Ishikawa (cell line): ENCODE data around the gene THYN1.

Experiments used
- CREB1 ChIP-seq: IDR thresholded peaks from 2 replicates; pipeline ENCODE4 v1.6.1; 2012; ENCODE audit warnings: low read depth
- EGR1 ChIP-seq: IDR thresholded peaks from 2 replicates; pipeline ENCODE4 v1.6.1; 2012
- EP300 ChIP-seq: IDR thresholded peaks from 2 replicates; pipeline ENCODE4 v1.6.1; 2012; ENCODE audit warnings: borderline replicate concordance
- FOXM1 ChIP-seq: IDR thresholded peaks from 2 replicates; pipeline ENCODE4 v1.6.1; 2012; ENCODE audit warnings: low read depth, borderline replicate concordance
- NFIC ChIP-seq: IDR thresholded peaks from 2 replicates; pipeline ENCODE4 v1.6.1; 2012
- TCF12 ChIP-seq: IDR thresholded peaks from 2 replicates; pipeline ENCODE4 v1.6.1; 2012; ENCODE audit warnings: low read depth
- TEAD4 ChIP-seq: IDR thresholded peaks from 2 replicates; pipeline ENCODE4 v1.6.1; 2012
- YY1 ChIP-seq: IDR thresholded peaks from 2 replicates; pipeline ENCODE4 v1.6.1; 2012; ENCODE audit warnings: low read depth
- ZBTB7A ChIP-seq: IDR thresholded peaks from 2 replicates; pipeline ENCODE4 v1.6.1; 2012; ENCODE audit warnings: low read depth
- TF ChIP-seq, protein P1 (sequence below): IDR thresholded peaks from 2 replicates; pipeline ENCODE4 v1.6.1; 2012; ENCODE audit warnings: low read depth, mild to moderate bottlenecking
- TF ChIP-seq, protein P2 (sequence below): IDR thresholded peaks from 2 replicates; pipeline ENCODE4 v1.6.1; 2012

DNA sequence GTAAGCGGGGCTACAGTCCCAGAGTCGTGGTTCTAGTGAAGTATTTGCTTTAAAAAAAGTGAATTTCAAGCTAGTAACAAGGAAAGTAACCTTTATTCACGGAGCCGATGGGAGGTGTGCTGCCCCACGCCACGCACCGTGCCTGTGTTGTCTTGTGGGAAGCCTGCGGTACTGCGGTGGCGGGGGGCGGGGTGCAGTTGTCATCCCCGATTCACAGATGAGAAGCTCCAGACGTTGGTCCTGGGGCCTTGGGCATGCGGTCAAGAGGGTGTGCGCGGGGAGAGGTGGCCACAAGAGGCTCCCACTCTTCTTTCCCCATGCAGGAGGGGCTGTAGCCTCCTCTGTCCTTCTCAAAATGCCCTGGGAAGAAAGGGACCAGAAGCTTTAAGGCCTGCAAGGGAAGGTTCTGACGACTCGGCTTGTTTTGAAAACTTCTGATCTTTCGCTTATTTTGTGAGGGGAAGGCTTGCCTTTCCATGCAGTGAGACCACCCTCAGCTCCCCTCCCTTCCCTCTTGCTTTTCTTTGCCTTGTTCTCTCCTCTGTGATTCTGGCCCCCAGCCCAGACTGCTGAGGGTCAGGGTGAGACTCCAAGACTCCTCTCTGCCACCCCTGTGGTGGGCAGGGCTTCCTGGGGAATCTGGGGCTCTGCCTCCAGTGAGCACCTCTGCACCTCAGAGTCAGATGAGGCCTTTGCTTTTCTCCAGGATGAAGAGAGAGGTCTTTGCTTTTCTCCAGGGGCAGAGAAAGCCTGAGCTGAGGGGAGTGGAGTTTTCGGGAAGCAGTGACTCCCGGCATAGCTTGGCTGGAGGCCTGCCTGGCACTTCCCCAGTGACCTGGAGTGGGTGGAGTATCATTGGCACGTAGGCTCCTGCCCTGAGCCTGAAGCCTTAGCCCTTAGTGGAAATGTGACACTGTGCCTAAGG is 29.2 kb upstream of the THYN1 start:
- TF ChIP-seq, protein P1, sequence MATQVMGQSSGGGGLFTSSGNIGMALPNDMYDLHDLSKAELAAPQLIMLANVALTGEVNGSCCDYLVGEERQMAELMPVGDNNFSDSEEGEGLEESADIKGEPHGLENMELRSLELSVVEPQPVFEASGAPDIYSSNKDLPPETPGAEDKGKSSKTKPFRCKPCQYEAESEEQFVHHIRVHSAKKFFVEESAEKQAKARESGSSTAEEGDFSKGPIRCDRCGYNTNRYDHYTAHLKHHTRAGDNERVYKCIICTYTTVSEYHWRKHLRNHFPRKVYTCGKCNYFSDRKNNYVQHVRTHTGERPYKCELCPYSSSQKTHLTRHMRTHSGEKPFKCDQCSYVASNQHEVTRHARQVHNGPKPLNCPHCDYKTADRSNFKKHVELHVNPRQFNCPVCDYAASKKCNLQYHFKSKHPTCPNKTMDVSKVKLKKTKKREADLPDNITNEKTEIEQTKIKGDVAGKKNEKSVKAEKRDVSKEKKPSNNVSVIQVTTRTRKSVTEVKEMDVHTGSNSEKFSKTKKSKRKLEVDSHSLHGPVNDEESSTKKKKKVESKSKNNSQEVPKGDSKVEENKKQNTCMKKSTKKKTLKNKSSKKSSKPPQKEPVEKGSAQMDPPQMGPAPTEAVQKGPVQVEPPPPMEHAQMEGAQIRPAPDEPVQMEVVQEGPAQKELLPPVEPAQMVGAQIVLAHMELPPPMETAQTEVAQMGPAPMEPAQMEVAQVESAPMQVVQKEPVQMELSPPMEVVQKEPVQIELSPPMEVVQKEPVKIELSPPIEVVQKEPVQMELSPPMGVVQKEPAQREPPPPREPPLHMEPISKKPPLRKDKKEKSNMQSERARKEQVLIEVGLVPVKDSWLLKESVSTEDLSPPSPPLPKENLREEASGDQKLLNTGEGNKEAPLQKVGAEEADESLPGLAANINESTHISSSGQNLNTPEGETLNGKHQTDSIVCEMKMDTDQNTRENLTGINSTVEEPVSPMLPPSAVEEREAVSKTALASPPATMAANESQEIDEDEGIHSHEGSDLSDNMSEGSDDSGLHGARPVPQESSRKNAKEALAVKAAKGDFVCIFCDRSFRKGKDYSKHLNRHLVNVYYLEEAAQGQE = no peak
- TF ChIP-seq YY1 = no peak
- TF ChIP-seq EP300 = no peak
- TF ChIP-seq CREB1 = no peak
- no peak for TF ChIP-seq TCF12
- TF ChIP-seq FOXM1 = no peak
- TF ChIP-seq, protein P2, sequence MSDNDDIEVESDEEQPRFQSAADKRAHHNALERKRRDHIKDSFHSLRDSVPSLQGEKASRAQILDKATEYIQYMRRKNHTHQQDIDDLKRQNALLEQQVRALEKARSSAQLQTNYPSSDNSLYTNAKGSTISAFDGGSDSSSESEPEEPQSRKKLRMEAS = no peak
- TF ChIP-seq TEAD4 = no peak
- no peak for TF ChIP-seq ZBTB7A
- TF ChIP-seq NFIC = no peak
- TF ChIP-seq EGR1 = no peak
